ENCODE data around the gene MYO7B. TPM values are rescaled to one million over a fixed set of nuclear protein-coding genes. Genes with fewer than 3 reads are reported as not detected.
"Not testable (repeated sequence)": the region's sequence is repeated elsewhere in the genome, so short reads cannot be mapped to it uniquely, and the experiment has no call there.

MYO7B gene
- total RNA-seq, 1 donor from 2014 or later: 0.07 TPM

GRCh38 chr2:127511917-127512316, 23.6 kb upstream of the MYO7B start:
- no peak overlapping the region for H3K27ac Mint-ChIP-seq
- H3K4me3 Mint-ChIP-seq (ENCODE audit: low read depth): no peak overlapping the region
- DNase-seq (ENCODE audit: low spot score): no peak
- H3K36me3 Mint-ChIP-seq (ENCODE audit: low read depth): peaks cover 66% of the 10 kb centered on the region
- intact Hi-C loops (cut with micrococcal nuclease): no loop called here
- H3K4me1 Mint-ChIP-seq (ENCODE audit: low read depth): peaks cover 41% of the 10 kb centered on the region
- H3K27me3 Mint-ChIP-seq (ENCODE audit: low read depth): no peaks in the 10 kb centered on the region
- H3K9me3 Mint-ChIP-seq: no peaks in the 10 kb centered on the region

GRCh38 chr2:127512362-127512761, 23.1 kb upstream of the MYO7B start:
- intact Hi-C loops (cut with micrococcal nuclease): no loop called here
- no peak for DNase-seq (ENCODE audit: low spot score)
- Mint-ChIP-seq H3K4me1 (ENCODE audit: low read depth) (peaks cover 46% of the 10 kb centered on the region), H3K27me3 (ENCODE audit: low read depth) (no peaks in the 10 kb centered on the region), H3K36me3 (ENCODE audit: low read depth) (peaks cover 70% of the 10 kb centered on the region), H3K9me3 (no peaks in the 10 kb centered on the region), H3K4me3 (ENCODE audit: low read depth) (no peak overlapping the region), H3K27ac (peak overlapping the region; percentile 58)

GRCh38 chr2:127514076-127514475, 21.4 kb upstream of the MYO7B start:
- intact Hi-C loops (cut with micrococcal nuclease): no loop called here
- H3K4me1 Mint-ChIP-seq (ENCODE audit: low read depth): peaks cover 33% of the 10 kb centered on the region
- H3K4me3 Mint-ChIP-seq (ENCODE audit: low read depth): no peak overlapping the region
- peaks cover 65% of the 10 kb centered on the region for H3K36me3 Mint-ChIP-seq (ENCODE audit: low read depth)
- no peaks in the 10 kb centered on the region for H3K9me3 Mint-ChIP-seq
- DNase-seq (ENCODE audit: low spot score): no peak
- no peak overlapping the region for H3K27ac Mint-ChIP-seq
- no peaks in the 10 kb centered on the region for H3K27me3 Mint-ChIP-seq (ENCODE audit: low read depth)

GRCh38 chr2:127514485-127514884, 21.0 kb upstream of the MYO7B start:
- H3K27ac Mint-ChIP-seq: no peak overlapping the region
- H3K9me3 Mint-ChIP-seq: no peaks in the 10 kb centered on the region
- H3K36me3 Mint-ChIP-seq (ENCODE audit: low read depth): peaks cover 65% of the 10 kb centered on the region
- no peak for DNase-seq (ENCODE audit: low spot score)
- no peaks in the 10 kb centered on the region for H3K27me3 Mint-ChIP-seq (ENCODE audit: low read depth)
- intact Hi-C loops (cut with micrococcal nuclease): no loop called here
- peaks cover 33% of the 10 kb centered on the region for H3K4me1 Mint-ChIP-seq (ENCODE audit: low read depth)
- H3K4me3 Mint-ChIP-seq (ENCODE audit: low read depth): no peak overlapping the region

- H3K27me3 Mint-ChIP-seq (ENCODE audit: low read depth): no peaks in the 10 kb centered on the region
- no peak overlapping the region for H3K4me3 Mint-ChIP-seq (ENCODE audit: low read depth)
- DNase-seq (ENCODE audit: low spot score): no peak
- no peaks in the 10 kb centered on the region for H3K9me3 Mint-ChIP-seq
- intact Hi-C loops (cut with micrococcal nuclease): no loop called here
- H3K36me3 Mint-ChIP-seq (ENCODE audit: low read depth): peaks cover 70% of the 10 kb centered on the region
- peaks cover 36% of the 10 kb centered on the region for H3K4me1 Mint-ChIP-seq (ENCODE audit: low read depth)
- H3K27ac Mint-ChIP-seq: no peak overlapping the region
Observed at GRCh38 chr2:127515383-127515915, 20.0 kb upstream of the MYO7B start.

GRCh38 chr2:127516041-127516762, 19.3 kb upstream of the MYO7B start:
- Mint-ChIP-seq H3K36me3 (ENCODE audit: low read depth) (peaks cover 67% of the 10 kb centered on the region), H3K4me1 (ENCODE audit: low read depth) (peaks cover 33% of the 10 kb centered on the region), H3K27me3 (ENCODE audit: low read depth) (no peaks in the 10 kb centered on the region), H3K4me3 (ENCODE audit: low read depth) (no peak overlapping the region), H3K9me3 (no peaks in the 10 kb centered on the region), H3K27ac (peak overlapping the region; percentile 31)
- intact Hi-C loops (cut with micrococcal nuclease): no loop called here
- no peak for DNase-seq (ENCODE audit: low spot score)

GRCh38 chr2:127517465-127517864, 18.0 kb upstream of the MYO7B start:
- Mint-ChIP-seq H3K27ac (no peak overlapping the region), H3K4me1 (ENCODE audit: low read depth) (peaks cover 33% of the 10 kb centered on the region), H3K27me3 (ENCODE audit: low read depth) (no peaks in the 10 kb centered on the region), H3K36me3 (ENCODE audit: low read depth) (peaks cover 70% of the 10 kb centered on the region), H3K4me3 (ENCODE audit: low read depth) (no peak overlapping the region), H3K9me3 (no peaks in the 10 kb centered on the region)
- DNase-seq (ENCODE audit: low spot score): no peak
- intact Hi-C loops (cut with micrococcal nuclease): no loop called here

GRCh38 chr2:127520424-127520823, 15.1 kb upstream of the MYO7B start:
- H3K27me3 Mint-ChIP-seq (ENCODE audit: low read depth): no peaks in the 10 kb centered on the region
- intact Hi-C loops (cut with micrococcal nuclease): loop anchor here (10.0 kb wide), 1 partner anchor 334 kb away; the partner anchor contains the start of gene POLR2D
- H3K27ac Mint-ChIP-seq: peak overlapping the region; percentile 2
- H3K9me3 Mint-ChIP-seq: no peaks in the 10 kb centered on the region
- H3K4me1 Mint-ChIP-seq (ENCODE audit: low read depth): peaks cover 32% of the 10 kb centered on the region
- DNase-seq (ENCODE audit: low spot score): no peak
- peaks cover 64% of the 10 kb centered on the region for H3K36me3 Mint-ChIP-seq (ENCODE audit: low read depth)
- H3K4me3 Mint-ChIP-seq (ENCODE audit: low read depth): no peak overlapping the region

- Mint-ChIP-seq H3K4me1 (ENCODE audit: low read depth) (peaks cover 28% of the 10 kb centered on the region), H3K27ac (no peak overlapping the region), H3K36me3 (ENCODE audit: low read depth) (peaks cover 41% of the 10 kb centered on the region), H3K9me3 (no peaks in the 10 kb centered on the region), H3K27me3 (ENCODE audit: low read depth) (no peaks in the 10 kb centered on the region), H3K4me3 (ENCODE audit: low read depth) (peak overlapping the region; percentile 7)
- DNase-seq (ENCODE audit: low spot score): no peak
- intact Hi-C loops (cut with micrococcal nuclease): loop anchor here (10.0 kb wide), 1 partner anchor 331 kb away; the partner anchor contains the start of gene POLR2D
Observed at GRCh38 chr2:127523269-127523939, 12.1 kb upstream of the MYO7B start.

- intact Hi-C loops (cut with micrococcal nuclease): loop anchor here (10.0 kb wide), 1 partner anchor 330 kb away; the partner anchor contains the start of gene POLR2D
- DNase-seq (ENCODE audit: low spot score); H3K27ac Mint-ChIP-seq; H3K9me3 Mint-ChIP-seq; H3K27me3 Mint-ChIP-seq (ENCODE audit: low read depth); H3K4me3 Mint-ChIP-seq (ENCODE audit: low read depth): not testable (repeated sequence)
- peaks cover 41% of the 10 kb centered on the region for H3K36me3 Mint-ChIP-seq (ENCODE audit: low read depth)
- H3K4me1 Mint-ChIP-seq (ENCODE audit: low read depth): peaks cover 28% of the 10 kb centered on the region
Observed at GRCh38 chr2:127524198-127524834, 11.2 kb upstream of the MYO7B start.

- H3K4me1 Mint-ChIP-seq (ENCODE audit: low read depth): peaks cover 22% of the 10 kb centered on the region
- H3K27me3 Mint-ChIP-seq (ENCODE audit: low read depth): peaks cover 2% of the 10 kb centered on the region
- peak overlapping the region; percentile 93 for H3K4me3 Mint-ChIP-seq (ENCODE audit: low read depth)
- H3K9me3 Mint-ChIP-seq: no peaks in the 10 kb centered on the region
- intact Hi-C loops (cut with micrococcal nuclease): loop anchor here (1.0 to 10.0 kb wide), 8 partner anchors 38 to 566 kb away; partner anchors contain the start of genes GPR17, POLR2D, SAP130 and SFT2D3
- no peak for DNase-seq (ENCODE audit: low spot score)
- H3K27ac Mint-ChIP-seq: peak overlapping the region; percentile 89
- H3K36me3 Mint-ChIP-seq (ENCODE audit: low read depth): peaks cover 28% of the 10 kb centered on the region
Observed at GRCh38 chr2:127525691-127526131, 9.8 kb upstream of the MYO7B start.

- Mint-ChIP-seq H3K27me3 (ENCODE audit: low read depth) (peaks cover 2% of the 10 kb centered on the region), H3K4me1 (ENCODE audit: low read depth) (peaks cover 22% of the 10 kb centered on the region), H3K4me3 (ENCODE audit: low read depth) (peak within 1 kb of the TSS; percentile 93), H3K36me3 (ENCODE audit: low read depth) (peaks cover 26% of the 10 kb centered on the region), H3K9me3 (no peaks in the 10 kb centered on the region), H3K27ac (peak within 1 kb of the TSS; percentile 89)
- DNase-seq (ENCODE audit: low spot score): peak; percentile 92
- intact Hi-C loops (cut with micrococcal nuclease): loop anchor here (1.0 to 10.0 kb wide), 8 partner anchors 37 to 565 kb away; partner anchors contain the start of genes GPR17, POLR2D, SAP130 and SFT2D3
Observed at GRCh38 chr2:127526132-127527000, 9.1 kb upstream of the MYO7B start, which contains the start of gene IWS1. Gene IWS1 (minus strand): TSS chr2:127526489. CDS start chr2:127526208, 281 bp downstream.

Data from activated T-helper 2 cell treated with anti-CD3 and anti-CD28 coated beads, Interferon-gamma antibody, Interleukin-2, Interleukin-4, amounts not matched to agents 10 μg/mL and 5 μg/mL and 100 μg/mL, durations not matched to agents 14 hours and 24 hours and 36 hours (primary cell).